HepG2 (cell line): ENCODE data around the gene PTPRQ. TPM values are rescaled to one million over a fixed set of nuclear protein-coding genes. Genes with fewer than 3 reads are reported as not detected.
A peak's percentile ranks its signal among the peaks of the same experiment; 100 is the strongest.

Experiments used
- ATAC-seq: fragments of 200-7000 bp; cut with Tn5 transposase; 3 replicates; pipeline ENCODE4 v1.9.1; 2020; ENCODE audit warnings: mild to moderate bottlenecking, moderate library complexity
- BruUV-seq: library from RNA; stranded (reverse); fragments of 400-500 nt; replicated peaks from 2 replicates; lab custom pipeline; 2021; lab: Mats Ljungman, UMichigan
- CTCF ChIA-PET: fragments of 300-600 bp; formaldehyde crosslinking; extraction: SDS; loops from one replicate; lab custom pipeline; 2021; ENCODE audit warnings: low total read pairs, inconsistent platforms, low intra/inter-chr PET ratio; lab: Yijun Ruan, JAX
- POLR2A ChIA-PET: fragments of 350-600 bp; sonication (Branson Sonifier 250); formaldehyde crosslinking; loops from one replicate; lab custom pipeline; 2020; ENCODE audit warnings: antibody characterized with exemption, inconsistent platforms; lab: Yijun Ruan, JAX
- DNase-seq: peaks from one replicate; pipeline ENCODE4 v3.0.0-alpha.2; 2015; ENCODE audit warnings: low spot score
- FAIRE-seq: peaks from 3 replicates; lab custom pipeline; 2011; peaks lifted over from hg19 to GRCh38; lab: Jason Lieb, UNC
- H2AFZ ChIP-seq: one replicate; pipeline ENCODE4 v1.6.1; 2011; ENCODE audit warnings: low read length, inconsistent platforms
- H3K27ac ChIP-seq: fragments of 300-600 bp; 3 replicates; pipeline ENCODE4 v1.8.0; 2011; ENCODE audit warnings: mixed run types, mild to moderate bottlenecking, mixed read lengths, low read length, inconsistent platforms; ENCODE audit not compliant: insufficient read depth; ENCODE audit errors: extremely low read length
- H3K27me3 ChIP-seq, 2 experiments: fragments of 200-600 bp in 1 of 2; 2 replicates in 1 of 2; 3 replicates in 1 of 2; pipeline versions ENCODE4 v1.6.0 to v1.8.0; 2011; ENCODE audit warnings: low read length in 2 of 2, mild to moderate bottlenecking in 2 of 2, moderate library complexity in 2 of 2, inconsistent platforms in 1 of 2; ENCODE audit not compliant: insufficient read depth in 2 of 2, control insufficient read depth in 1 of 2
- H3K36me3 ChIP-seq, 2 experiments: fragments of 200-600 bp in 1 of 2; replicated peaks in 1 of 2; 2 replicates in 1 of 2; 3 replicates in 1 of 2; pipeline versions ENCODE4 v1.5.1 to v1.8.0; 2011; ENCODE audit warnings: low read length in 2 of 2, inconsistent platforms in 1 of 2; ENCODE audit not compliant: insufficient read depth in 2 of 2, control insufficient read depth in 1 of 2
- H3K4me1 ChIP-seq: 2 replicates; pipeline ENCODE4 v1.5.1; 2012; ENCODE audit warnings: low read length, inconsistent platforms; ENCODE audit not compliant: insufficient read depth
- H3K4me2 ChIP-seq: 2 replicates; pipeline ENCODE4 v1.6.0; 2011; ENCODE audit warnings: low read depth, low read length, inconsistent platforms
- H3K4me3 ChIP-seq, 3 experiments: fragments of 200-600 bp in 1 of 3; sonication (generic), shearing (Covaris generic) in 1 of 3; replicated peaks in 1 of 3; 2 replicates each; pipeline ENCODE4 v1.5.1; 2011 to 2016; ENCODE audit warnings: low read length in 3 of 3, inconsistent platforms in 2 of 3, low read depth in 2 of 3, mild to moderate bottlenecking in 2 of 3, control low read depth in 1 of 3, mixed read lengths in 1 of 3; ENCODE audit not compliant: insufficient read depth in 1 of 3
- H3K79me2 ChIP-seq: one replicate; pipeline ENCODE4 v1.6.1; 2011; ENCODE audit warnings: low read length, inconsistent platforms; ENCODE audit not compliant: insufficient read depth
- H3K9ac ChIP-seq: 2 replicates; pipeline ENCODE4 v1.6.0; 2011; ENCODE audit warnings: mild to moderate bottlenecking, low read depth, low read length, inconsistent platforms; ENCODE audit not compliant: insufficient read depth
- H3K9me3 ChIP-seq: 2 replicates; pipeline ENCODE4 v1.5.1; 2012; ENCODE audit warnings: mild to moderate bottlenecking, low read length
- H4K20me1 ChIP-seq: 2 replicates; pipeline ENCODE4 v1.6.0; 2011; ENCODE audit warnings: inconsistent platforms, mild to moderate bottlenecking, low read length, moderate library complexity; ENCODE audit not compliant: insufficient read depth
- BHLHE40 ChIP-seq: IDR thresholded peaks from 2 replicates; pipeline ENCODE4 v1.6.1; 2011; ENCODE audit warnings: low read length, improper control_type of control experiment
- DNMT3B ChIP-seq: conservative IDR thresholded peaks from 2 replicates; pipeline ENCODE4 v1.6.1; 2016; ENCODE audit warnings: missing biosample characterization, control low read depth
- MYNN ChIP-seq: sonication (generic); formaldehyde crosslinking; IDR thresholded peaks from 2 replicates; pipeline ENCODE4 v1.4.0; 2020; ENCODE audit warnings: mild to moderate bottlenecking, low read depth, missing genetic modification reagents
- SIN3A ChIP-seq: IDR thresholded peaks from 2 replicates; pipeline ENCODE4 v1.6.1; 2011; ENCODE audit warnings: low read depth, mild to moderate bottlenecking, control low read depth, low read length, borderline replicate concordance
- TEAD2 ChIP-seq: sonication (generic); formaldehyde crosslinking; IDR thresholded peaks from 2 replicates; pipeline ENCODE4 v1.9.0; 2021; ENCODE audit warnings: missing genetic modification reagents
- ZNF343 ChIP-seq: sonication (generic); formaldehyde crosslinking; IDR thresholded peaks from 2 replicates; pipeline ENCODE4 v1.4.0; 2020; ENCODE audit warnings: mild to moderate bottlenecking, missing genetic modification reagents
- ZNF768 ChIP-seq: sonication (generic); formaldehyde crosslinking; IDR thresholded peaks from 2 replicates; pipeline ENCODE4 v1.4.0; 2020; ENCODE audit warnings: missing genetic modification reagents
- WGBS: methylation state at CpG from one replicate; pipeline ENCODE4 v1.1.6; 2017; ENCODE audit warnings: low lambda C conversion rate; 5-methylcytosine and 5-hydroxymethylcytosine counted together
- in situ Hi-C: cut with HindIII; loops from 2 replicates; pipeline ENCODE4 v1.10.0; 2017; ENCODE audit warnings: low pct_unique_long_range_greater_than_20kb; ENCODE audit not compliant: extremely low pct_ligation_motif_present
- intact Hi-C: fragments of 100-400 bp; cut with micrococcal nuclease; formaldehyde crosslinking; loops from one replicate; pipeline ENCODE4 v1.10.0; 2022; ENCODE audit not compliant: unreplicated experiment
- polyA plus RNA-seq, 8 experiments: library from polyadenylated mRNA; depleted of rRNA in 3 of 8; stranded (reverse) in 7 of 8; unstranded in 1 of 8; fragments of >200 nt; fragmentation: Illumina TruSeq in 4 of 8; extraction: Trizol in 4 of 8; gene quantifications; 2 replicates each; pipeline versions ENCODE4 v1.2.1 to v1.2.3, GENCODE V29; 2011 to 2016; ENCODE audit warnings: low read depth in 4 of 8, missing spikeins in 1 of 8, mixed read lengths in 1 of 8; ENCODE audit not compliant: insufficient read depth in 1 of 8
- total RNA-seq, 5 experiments: library from RNA; depleted of rRNA; stranded (reverse); fragments of >200 nt; fragmentation: Illumina TruSeq; extraction: Trizol; gene quantifications; 2 replicates each; pipeline ENCODE4 v1.2.3, GENCODE V29; 2016; ENCODE audit warnings: low read depth in 1 of 5
- TF ChIP-seq, protein P1 (sequence below): sonication (generic); formaldehyde crosslinking; IDR thresholded peaks from 2 replicates; pipeline ENCODE4 v1.5.0; 2020; ENCODE audit warnings: mild to moderate bottlenecking, missing genetic modification reagents, moderate library complexity
- TF ChIP-seq, protein P2 (sequence below): sonication (generic); formaldehyde crosslinking; IDR thresholded peaks from 2 replicates; pipeline ENCODE4 v1.5.1; 2020; ENCODE audit warnings: missing genetic modification reagents, mild to moderate bottlenecking, borderline replicate concordance
- TF ChIP-seq, protein P3 (sequence below): sonication (generic); formaldehyde crosslinking; IDR thresholded peaks from 2 replicates; pipeline ENCODE4 v1.5.1; 2020; ENCODE audit warnings: mild to moderate bottlenecking, missing genetic modification reagents, moderate library complexity

Gene PTPRQ
- total and polyA plus RNA-seq, 2 of the 13 experiments (the other 11 are each of a cell fraction or from before 2014, with no cell fraction given), result not detected

DNA sequence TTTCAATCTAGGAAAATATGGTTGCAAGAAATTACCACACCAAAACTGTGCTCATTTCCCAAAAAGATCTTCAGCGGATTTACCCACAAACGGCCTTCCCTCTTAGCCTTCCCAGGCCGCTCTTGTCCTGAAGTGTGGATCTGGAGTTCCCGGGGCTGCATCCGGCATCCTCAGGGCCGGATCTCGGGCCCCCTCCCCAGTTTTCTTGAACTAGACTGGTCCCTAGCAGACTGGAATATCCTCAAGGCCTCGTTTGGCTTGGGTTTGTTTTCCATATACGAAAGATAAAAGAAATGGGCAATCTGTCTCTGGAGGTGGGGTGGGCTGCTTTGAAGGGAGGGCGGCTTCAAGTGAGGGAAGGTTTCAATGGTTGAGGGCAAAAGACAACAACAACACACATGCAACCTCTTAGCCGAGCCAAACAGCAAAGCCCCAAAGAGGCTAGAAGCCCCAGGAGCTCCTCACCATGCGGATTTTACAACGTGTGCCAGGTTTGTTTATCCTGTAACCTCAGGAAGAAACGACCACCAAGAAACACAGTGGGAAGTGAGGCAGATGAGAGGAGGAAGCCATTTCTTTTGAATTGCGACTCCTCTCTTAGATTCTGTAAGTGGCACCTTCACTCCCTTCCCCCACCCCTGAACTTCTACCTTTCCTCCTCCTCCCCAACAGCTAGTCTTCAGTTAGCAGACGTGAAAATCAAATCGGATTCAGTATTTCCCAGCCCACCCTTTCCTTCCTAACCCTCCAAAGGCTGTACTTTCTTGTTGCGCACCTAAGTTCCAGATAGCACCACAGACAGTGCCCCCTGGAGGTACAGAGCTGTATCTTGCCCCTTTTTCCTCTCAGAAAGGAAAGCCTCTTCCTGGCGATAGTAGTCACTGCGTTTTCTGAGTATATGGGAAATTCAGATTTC is 266.0 kb downstream of the PTPRQ start (continued):
- TF ChIP-seq DNMT3B (CRISPR knock-in tag), result no peak
- TF ChIP-seq, protein P1, sequence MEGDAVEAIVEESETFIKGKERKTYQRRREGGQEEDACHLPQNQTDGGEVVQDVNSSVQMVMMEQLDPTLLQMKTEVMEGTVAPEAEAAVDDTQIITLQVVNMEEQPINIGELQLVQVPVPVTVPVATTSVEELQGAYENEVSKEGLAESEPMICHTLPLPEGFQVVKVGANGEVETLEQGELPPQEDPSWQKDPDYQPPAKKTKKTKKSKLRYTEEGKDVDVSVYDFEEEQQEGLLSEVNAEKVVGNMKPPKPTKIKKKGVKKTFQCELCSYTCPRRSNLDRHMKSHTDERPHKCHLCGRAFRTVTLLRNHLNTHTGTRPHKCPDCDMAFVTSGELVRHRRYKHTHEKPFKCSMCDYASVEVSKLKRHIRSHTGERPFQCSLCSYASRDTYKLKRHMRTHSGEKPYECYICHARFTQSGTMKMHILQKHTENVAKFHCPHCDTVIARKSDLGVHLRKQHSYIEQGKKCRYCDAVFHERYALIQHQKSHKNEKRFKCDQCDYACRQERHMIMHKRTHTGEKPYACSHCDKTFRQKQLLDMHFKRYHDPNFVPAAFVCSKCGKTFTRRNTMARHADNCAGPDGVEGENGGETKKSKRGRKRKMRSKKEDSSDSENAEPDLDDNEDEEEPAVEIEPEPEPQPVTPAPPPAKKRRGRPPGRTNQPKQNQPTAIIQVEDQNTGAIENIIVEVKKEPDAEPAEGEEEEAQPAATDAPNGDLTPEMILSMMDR (CRISPR knock-in tag), result peak; percentile 60

DNA sequence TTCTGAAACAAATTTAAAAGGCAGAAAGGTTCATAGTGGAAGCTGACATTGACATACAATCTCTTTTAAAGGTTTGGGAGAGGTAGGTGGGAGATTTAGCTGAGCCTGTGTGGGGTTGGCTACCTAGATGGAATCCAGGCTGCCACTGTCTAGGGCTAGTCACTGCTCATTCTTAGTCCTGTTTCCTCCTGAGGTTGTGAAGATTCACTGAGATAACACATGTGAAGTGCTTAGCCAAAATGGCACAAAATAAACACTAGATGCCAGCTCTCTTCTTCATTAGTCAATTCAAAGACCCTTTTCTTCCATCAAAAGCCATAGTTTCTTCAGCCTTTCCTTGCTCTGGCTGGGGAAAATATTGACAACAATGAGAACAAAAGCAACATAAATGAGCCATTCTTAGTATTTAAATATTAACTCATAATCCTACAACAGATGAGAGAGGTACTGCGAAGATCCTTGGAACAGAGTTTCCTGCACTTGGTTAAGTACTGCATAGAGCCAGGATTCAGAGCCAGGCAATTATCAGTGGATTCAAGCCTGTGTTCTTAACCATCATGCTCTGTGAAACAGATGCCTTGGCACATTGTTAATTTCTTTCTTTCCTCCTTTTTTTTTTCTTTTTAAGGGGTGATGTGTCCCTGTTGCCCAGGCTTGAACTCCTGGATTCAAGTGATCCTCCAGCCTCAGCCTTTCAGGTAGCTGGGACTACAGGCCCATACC is 266.9 kb downstream of the PTPRQ start:
- Histone ChIP-seq H3K27me3 (no peaks in the 10 kb centered on the region; a peak in 2 of 5 replicates), H3K4me1 (no peaks in the 10 kb centered on the region), H2AFZ (no peak overlapping the region), H3K4me3 (no peak overlapping the region), H3K27ac (no peak overlapping the region), H3K4me2 (no peak overlapping the region), H4K20me1 (no peaks in the 10 kb centered on the region), H3K36me3 (no peaks in the 10 kb centered on the region), H3K79me2 (no peaks in the 10 kb centered on the region), H3K9me3 (no peaks in the 10 kb centered on the region), H3K9ac (no peak overlapping the region)
- FAIRE-seq, result no peak
- in situ Hi-C loops, result no loop called here
- DNase-seq, result no peak
- no TSS peak for BruUV-seq
- 0% methylated on average over 1 of the region's 1 CpG for WGBS
- CTCF ChIA-PET, result interaction anchor here (1.1 kb wide), 1 partner anchor 299 kb away, joined by 5 read pairs; no protein-coding TSS in a partner anchor
- POLR2A ChIA-PET, result no interaction called here
- intact Hi-C loops, result no loop called here
- peak; percentile 63 for ATAC-seq
- TF ChIP-seq BHLHE40, result no peak
- TF ChIP-seq TEAD2 (CRISPR knock-in tag), result no peak
- TF ChIP-seq, protein P2, sequence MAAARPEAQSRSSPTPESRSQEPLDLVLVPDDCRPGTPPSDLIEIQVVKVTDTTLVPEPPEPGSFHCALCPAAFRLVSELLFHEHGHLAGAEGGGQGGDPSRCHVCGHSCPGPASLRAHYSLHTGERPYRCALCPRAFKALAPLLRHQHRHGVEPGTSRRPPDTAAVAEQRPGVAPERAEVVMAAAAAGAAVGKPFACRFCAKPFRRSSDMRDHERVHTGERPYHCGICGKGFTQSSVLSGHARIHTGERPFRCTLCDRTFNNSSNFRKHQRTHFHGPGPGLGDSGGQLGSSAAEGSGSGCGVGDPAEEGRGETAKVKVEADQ (CRISPR knock-in tag), result no peak
- no peak for TF ChIP-seq SIN3A
- TF ChIP-seq, protein P3, sequence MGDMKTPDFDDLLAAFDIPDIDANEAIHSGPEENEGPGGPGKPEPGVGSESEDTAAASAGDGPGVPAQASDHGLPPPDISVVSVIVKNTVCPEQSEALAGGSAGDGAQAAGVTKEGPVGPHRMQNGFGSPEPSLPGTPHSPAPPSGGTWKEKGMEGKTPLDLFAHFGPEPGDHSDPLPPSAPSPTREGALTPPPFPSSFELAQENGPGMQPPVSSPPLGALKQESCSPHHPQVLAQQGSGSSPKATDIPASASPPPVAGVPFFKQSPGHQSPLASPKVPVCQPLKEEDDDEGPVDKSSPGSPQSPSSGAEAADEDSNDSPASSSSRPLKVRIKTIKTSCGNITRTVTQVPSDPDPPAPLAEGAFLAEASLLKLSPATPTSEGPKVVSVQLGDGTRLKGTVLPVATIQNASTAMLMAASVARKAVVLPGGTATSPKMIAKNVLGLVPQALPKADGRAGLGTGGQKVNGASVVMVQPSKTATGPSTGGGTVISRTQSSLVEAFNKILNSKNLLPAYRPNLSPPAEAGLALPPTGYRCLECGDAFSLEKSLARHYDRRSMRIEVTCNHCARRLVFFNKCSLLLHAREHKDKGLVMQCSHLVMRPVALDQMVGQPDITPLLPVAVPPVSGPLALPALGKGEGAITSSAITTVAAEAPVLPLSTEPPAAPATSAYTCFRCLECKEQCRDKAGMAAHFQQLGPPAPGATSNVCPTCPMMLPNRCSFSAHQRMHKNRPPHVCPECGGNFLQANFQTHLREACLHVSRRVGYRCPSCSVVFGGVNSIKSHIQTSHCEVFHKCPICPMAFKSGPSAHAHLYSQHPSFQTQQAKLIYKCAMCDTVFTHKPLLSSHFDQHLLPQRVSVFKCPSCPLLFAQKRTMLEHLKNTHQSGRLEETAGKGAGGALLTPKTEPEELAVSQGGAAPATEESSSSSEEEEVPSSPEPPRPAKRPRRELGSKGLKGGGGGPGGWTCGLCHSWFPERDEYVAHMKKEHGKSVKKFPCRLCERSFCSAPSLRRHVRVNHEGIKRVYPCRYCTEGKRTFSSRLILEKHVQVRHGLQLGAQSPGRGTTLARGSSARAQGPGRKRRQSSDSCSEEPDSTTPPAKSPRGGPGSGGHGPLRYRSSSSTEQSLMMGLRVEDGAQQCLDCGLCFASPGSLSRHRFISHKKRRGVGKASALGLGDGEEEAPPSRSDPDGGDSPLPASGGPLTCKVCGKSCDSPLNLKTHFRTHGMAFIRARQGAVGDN (CRISPR knock-in tag), result no peak
- no peak for TF ChIP-seq ZNF768 (CRISPR knock-in tag)
- no peak for TF ChIP-seq MYNN (CRISPR knock-in tag)
- no peak for TF ChIP-seq ZNF343 (CRISPR knock-in tag)
